Fibroblast of mammary gland (primary cell): Measurements from ENCODE around the gene TEAD2.
A peak's percentile ranks its signal among the peaks of the same experiment; 100 is the strongest.

Experiments
- DNase-seq: peaks from one replicate; pipeline ENCODE4 v3.0.0-alpha.2; 2010; ENCODE audit warnings: low read depth
- H3K4me3 ChIP-seq: 2 replicates; pipeline ENCODE4 v1.5.1; 2011; ENCODE audit warnings: low read depth, mild to moderate bottlenecking, low read length, moderate library complexity; ENCODE audit not compliant: control insufficient read depth
- CTCF ChIP-seq: conservative IDR thresholded peaks from 2 replicates; pipeline ENCODE4 v1.5.1; 2011; ENCODE audit warnings: low read depth, low read length, inconsistent platforms; ENCODE audit not compliant: control insufficient read depth, insufficient read depth

Gene TEAD2

GRCh38 chr19:49297403-49297802 lies 64.8 kb downstream of the TEAD2 start:
- peak; percentile 34 for DNase-seq
- no peak overlapping the region for H3K4me3 ChIP-seq
- TF ChIP-seq CTCF, result no peak

- H3K4me3 ChIP-seq, result no peak overlapping the region
- no peak for TF ChIP-seq CTCF
- no peak for DNase-seq
Observed at GRCh38 chr19:49295208-49295880, 66.9 kb downstream of the TEAD2 start.

- no peak overlapping the region for H3K4me3 ChIP-seq
- DNase-seq, result no peak
- no peak for TF ChIP-seq CTCF
Observed at GRCh38 chr19:49294401-49294800, 67.8 kb downstream of the TEAD2 start.
